Adipocyte (in vitro differentiated cells): ENCODE data around the gene CARD9.

ENCODE experiments used
- DNase-seq: peaks from one replicate; pipeline ENCODE4 v3.0.0-alpha.2; 2015; ENCODE audit warnings: low read depth
- H3K27me3 ChIP-seq: replicated peaks from 2 replicates; pipeline ENCODE4 v1.7.0; 2013; ENCODE audit warnings: mild to moderate bottlenecking, low read length, moderate library complexity; ENCODE audit not compliant: control insufficient read depth, insufficient read depth
- H3K36me3 ChIP-seq: 2 replicates; pipeline ENCODE4 v1.7.0; 2013; ENCODE audit warnings: low read length, mild to moderate bottlenecking, moderate library complexity; ENCODE audit not compliant: control insufficient read depth, insufficient read depth, severe bottlenecking
- H3K4me1 ChIP-seq: 2 replicates; pipeline ENCODE4 v1.7.0; 2013; ENCODE audit warnings: mild to moderate bottlenecking, low read length, moderate library complexity; ENCODE audit not compliant: control insufficient read depth, insufficient read depth
- H3K4me3 ChIP-seq: 2 replicates; pipeline ENCODE4 v1.7.0; 2013; ENCODE audit warnings: mild to moderate bottlenecking, low read length, moderate library complexity
- H3K9ac ChIP-seq: 2 replicates; pipeline ENCODE4 v1.7.0; 2013; ENCODE audit warnings: mild to moderate bottlenecking, low read length, moderate library complexity
- H3K9me3 ChIP-seq: 2 replicates; pipeline ENCODE4 v1.7.0; 2013; ENCODE audit warnings: mild to moderate bottlenecking, low read length, moderate library complexity; ENCODE audit not compliant: control insufficient read depth

CARD9 gene

GRCh38 chr9:136329636-136330405, 43.6 kb downstream of the CARD9 start:
- peak overlapping the region; percentile 84 for H3K4me3 ChIP-seq
- H3K9ac ChIP-seq = peak overlapping the region; percentile 81
- H3K36me3 ChIP-seq = no peaks in the 10 kb centered on the region
- H3K9me3 ChIP-seq = no peaks in the 10 kb centered on the region
- peaks cover 17% of the 10 kb centered on the region for H3K4me1 ChIP-seq
- DNase-seq = no peak
- H3K27me3 ChIP-seq = no peaks in the 10 kb centered on the region

DNA sequence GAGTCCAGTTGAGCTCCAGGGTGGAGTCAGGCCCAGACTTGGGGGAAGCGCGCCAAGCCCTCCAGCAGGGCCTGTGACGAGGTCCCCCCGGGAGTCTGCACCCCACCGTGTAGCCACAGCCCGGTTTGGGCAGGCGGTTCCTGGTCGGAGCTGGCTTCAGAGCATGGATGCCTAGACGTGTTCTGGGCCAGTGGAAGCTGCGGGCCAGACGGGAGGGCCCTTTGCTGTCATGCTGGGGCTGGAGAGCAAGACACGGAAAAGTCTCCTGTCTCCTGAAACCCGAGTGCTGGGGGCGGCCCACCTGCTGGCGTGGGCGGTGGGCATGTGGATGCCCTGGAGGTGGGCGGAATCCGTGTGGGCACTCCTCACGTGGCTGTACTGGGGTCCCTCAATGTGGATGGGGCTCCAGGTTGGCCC, 44.2 kb downstream of the CARD9 start:
- Histone ChIP-seq H3K36me3 (no peaks in the 10 kb centered on the region), H3K4me3 (peak overlapping the region; percentile 84)

GRCh38 chr9:136328622-136329041, 44.8 kb downstream of the CARD9 start:
- no peaks in the 10 kb centered on the region for H3K9me3 ChIP-seq
- H3K4me1 ChIP-seq = peaks cover 17% of the 10 kb centered on the region
- no peaks in the 10 kb centered on the region for H3K36me3 ChIP-seq
- peak overlapping the region; percentile 84 for H3K4me3 ChIP-seq
- DNase-seq = peak; percentile 87
- H3K27me3 ChIP-seq = no peaks in the 10 kb centered on the region
- peak overlapping the region; percentile 81 for H3K9ac ChIP-seq

More for the DNA sequence above, 44.2 kb downstream of the CARD9 start:
- Histone ChIP-seq H3K27me3 (no peaks in the 10 kb centered on the region), H3K9me3 (no peaks in the 10 kb centered on the region), H3K4me1 (peaks cover 17% of the 10 kb centered on the region), H3K9ac (peak overlapping the region; percentile 81)
- DNase-seq = peak; percentile 39

GRCh38 chr9:136328011-136328621, 45.4 kb downstream of the CARD9 start:
- peak overlapping the region; percentile 84 for H3K4me3 ChIP-seq
- H3K36me3 ChIP-seq = no peaks in the 10 kb centered on the region
- peak; percentile 36 for DNase-seq
- no peaks in the 10 kb centered on the region for H3K9me3 ChIP-seq
- H3K4me1 ChIP-seq = peaks cover 17% of the 10 kb centered on the region
- no peaks in the 10 kb centered on the region for H3K27me3 ChIP-seq
- H3K9ac ChIP-seq = peak overlapping the region; percentile 81

GRCh38 chr9:136327304-136327974, 46.0 kb downstream of the CARD9 start, which contains the start of gene GPSM1:
Gene GPSM1, plus strand, starts transcription at chr9:136327539. Its CDS starts 157 bp downstream, at chr9:136327696.
- Histone ChIP-seq H3K9me3 (no peaks in the 10 kb centered on the region), H3K9ac (peak within 1 kb of the TSS; percentile 81), H3K36me3 (no peaks in the 10 kb centered on the region), H3K4me1 (peaks cover 17% of the 10 kb centered on the region), H3K4me3 (peak within 1 kb of the TSS; percentile 84), H3K27me3 (no peaks in the 10 kb centered on the region)
- peak; percentile 79 for DNase-seq

- Histone ChIP-seq H3K27me3 (no peaks in the 10 kb centered on the region), H3K9me3 (no peaks in the 10 kb centered on the region), H3K36me3 (no peaks in the 10 kb centered on the region), H3K9ac (peak overlapping the region; percentile 40), H3K4me3 (no peak overlapping the region), H3K4me1 (peaks cover 17% of the 10 kb centered on the region)
- peak; percentile 34 for DNase-seq
These were observed 46.6 kb downstream of the CARD9 start for GRCh38 chr9:136326761-136327303.

GRCh38 chr9:136326061-136326760, 47.3 kb downstream of the CARD9 start:
- H3K36me3 ChIP-seq = no peaks in the 10 kb centered on the region

DNA sequence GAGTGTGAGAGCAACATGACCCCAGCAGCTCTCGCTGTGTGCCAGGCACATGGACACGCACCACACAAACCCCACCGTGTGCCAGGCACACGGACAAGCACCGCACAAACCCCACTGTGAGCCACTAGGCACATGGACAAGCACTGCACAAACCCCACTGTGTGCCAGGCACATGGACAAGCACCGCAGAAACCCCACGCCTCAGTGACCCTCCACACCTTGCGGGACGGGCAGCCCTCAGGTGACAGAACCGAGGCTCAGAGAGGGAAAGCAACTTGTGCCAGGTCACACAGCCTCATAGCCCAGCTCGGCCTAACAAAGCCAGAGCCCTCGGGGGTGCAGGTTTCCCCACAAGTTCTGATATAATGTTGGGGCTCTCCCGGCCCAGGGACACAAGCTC, 48.1 kb downstream of the CARD9 start:
- Histone ChIP-seq H3K4me3 (no peak overlapping the region), H3K36me3 (no peaks in the 10 kb centered on the region), H3K27me3 (no peaks in the 10 kb centered on the region), H3K9ac (no peak overlapping the region), H3K9me3 (peaks cover 5% of the 10 kb centered on the region), H3K4me1 (peaks cover 17% of the 10 kb centered on the region)
- no peak for DNase-seq

More at GRCh38 chr9:136326061-136326760, 47.3 kb downstream of the CARD9 start:
- H3K4me1 ChIP-seq = peaks cover 17% of the 10 kb centered on the region
- DNase-seq = peak; percentile 95
- peaks cover 2% of the 10 kb centered on the region for H3K9me3 ChIP-seq
- H3K9ac ChIP-seq = peak overlapping the region; percentile 40
- H3K4me3 ChIP-seq = no peak overlapping the region
- no peaks in the 10 kb centered on the region for H3K27me3 ChIP-seq

DNA sequence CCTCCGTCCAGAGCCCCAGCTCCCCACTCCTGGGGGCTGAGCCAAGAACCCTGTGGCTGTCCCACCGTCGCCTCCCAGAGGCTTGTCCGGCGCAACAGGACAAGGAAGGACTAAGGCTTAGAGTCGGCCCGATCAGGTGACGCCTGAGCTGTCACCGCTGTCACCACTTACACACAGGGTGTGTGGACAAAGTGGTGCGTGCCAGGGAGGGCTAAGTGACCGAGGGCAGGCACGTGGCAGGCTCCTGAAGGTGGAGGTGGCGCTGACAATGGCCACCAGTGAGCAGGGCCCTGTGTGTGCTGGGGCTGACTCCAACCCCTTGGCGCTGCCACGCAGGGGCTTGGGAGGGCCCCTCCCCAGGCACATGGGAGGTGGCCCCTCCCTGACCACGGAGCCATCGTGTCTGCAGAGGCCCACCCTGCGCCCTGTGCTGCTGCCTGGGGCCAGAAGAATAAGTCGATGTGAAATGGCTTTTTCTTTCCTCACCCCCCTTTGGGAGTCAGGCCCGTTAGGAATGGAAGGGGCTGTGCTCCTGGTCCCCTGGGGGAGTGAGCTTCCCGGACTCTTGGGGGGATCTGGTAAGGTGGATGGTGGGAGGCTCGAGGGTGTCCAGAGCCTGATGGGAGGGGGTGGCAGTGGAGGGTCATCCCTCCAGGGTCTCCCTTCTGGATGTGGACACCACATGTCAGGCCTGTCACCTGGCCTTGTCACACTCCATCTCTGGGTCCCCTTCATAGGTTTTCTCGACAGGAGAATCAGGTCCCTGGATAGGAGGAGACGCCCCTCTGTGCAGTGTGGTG, 48.8 kb downstream of the CARD9 start:
- H3K36me3 ChIP-seq = no peaks in the 10 kb centered on the region
- peaks cover 5% of the 10 kb centered on the region for H3K9me3 ChIP-seq
- DNase-seq = no peak

DNA sequence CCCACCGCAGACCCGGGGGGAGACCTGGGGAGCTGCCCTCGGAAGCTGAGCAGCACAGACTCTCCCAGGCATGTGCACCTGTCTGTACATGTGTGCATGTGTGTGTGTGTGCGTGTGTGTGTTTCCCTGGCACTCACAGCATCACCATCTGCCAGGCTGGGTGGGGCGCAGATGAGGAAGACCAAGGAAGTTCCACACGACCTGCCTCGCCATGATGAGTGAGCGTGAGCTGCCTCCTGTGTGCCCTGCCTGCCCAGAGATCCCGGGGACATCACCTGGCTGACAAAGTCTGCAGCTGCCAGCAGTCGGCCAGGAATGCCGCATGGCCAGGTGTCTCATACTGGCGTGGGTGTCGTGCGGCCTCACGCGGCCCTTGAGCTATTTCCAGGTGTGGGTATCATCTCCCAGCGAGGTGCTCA, 50.1 kb downstream of the CARD9 start:
- Histone ChIP-seq H3K36me3 (no peaks in the 10 kb centered on the region), H3K4me3 (no peak overlapping the region)

More for the DNA sequence above, 48.8 kb downstream of the CARD9 start:
- H3K9ac ChIP-seq = no peak overlapping the region
- peaks cover 17% of the 10 kb centered on the region for H3K4me1 ChIP-seq
- H3K4me3 ChIP-seq = no peak overlapping the region
- H3K27me3 ChIP-seq = no peaks in the 10 kb centered on the region

More for the DNA sequence above, 50.1 kb downstream of the CARD9 start:
- H3K4me1 ChIP-seq = peaks cover 5% of the 10 kb centered on the region
- peaks cover 5% of the 10 kb centered on the region for H3K9me3 ChIP-seq
- H3K9ac ChIP-seq = no peak overlapping the region
- DNase-seq = no peak
- no peaks in the 10 kb centered on the region for H3K27me3 ChIP-seq
